NCI-H510A treated with DMSO at 0.1 percent for 48 hours (cell line): ENCODE results near the gene TRIM56.
"Not testable (repeated sequence)": the region's sequence is repeated elsewhere in the genome, so short reads cannot be mapped to it uniquely, and the experiment has no call there.

Experiments used
- DNase-seq: peaks from one replicate; lab custom pipeline; 2025; lab: John Stamatoyannopoulos, UW

The TRIM56 gene

DNA sequence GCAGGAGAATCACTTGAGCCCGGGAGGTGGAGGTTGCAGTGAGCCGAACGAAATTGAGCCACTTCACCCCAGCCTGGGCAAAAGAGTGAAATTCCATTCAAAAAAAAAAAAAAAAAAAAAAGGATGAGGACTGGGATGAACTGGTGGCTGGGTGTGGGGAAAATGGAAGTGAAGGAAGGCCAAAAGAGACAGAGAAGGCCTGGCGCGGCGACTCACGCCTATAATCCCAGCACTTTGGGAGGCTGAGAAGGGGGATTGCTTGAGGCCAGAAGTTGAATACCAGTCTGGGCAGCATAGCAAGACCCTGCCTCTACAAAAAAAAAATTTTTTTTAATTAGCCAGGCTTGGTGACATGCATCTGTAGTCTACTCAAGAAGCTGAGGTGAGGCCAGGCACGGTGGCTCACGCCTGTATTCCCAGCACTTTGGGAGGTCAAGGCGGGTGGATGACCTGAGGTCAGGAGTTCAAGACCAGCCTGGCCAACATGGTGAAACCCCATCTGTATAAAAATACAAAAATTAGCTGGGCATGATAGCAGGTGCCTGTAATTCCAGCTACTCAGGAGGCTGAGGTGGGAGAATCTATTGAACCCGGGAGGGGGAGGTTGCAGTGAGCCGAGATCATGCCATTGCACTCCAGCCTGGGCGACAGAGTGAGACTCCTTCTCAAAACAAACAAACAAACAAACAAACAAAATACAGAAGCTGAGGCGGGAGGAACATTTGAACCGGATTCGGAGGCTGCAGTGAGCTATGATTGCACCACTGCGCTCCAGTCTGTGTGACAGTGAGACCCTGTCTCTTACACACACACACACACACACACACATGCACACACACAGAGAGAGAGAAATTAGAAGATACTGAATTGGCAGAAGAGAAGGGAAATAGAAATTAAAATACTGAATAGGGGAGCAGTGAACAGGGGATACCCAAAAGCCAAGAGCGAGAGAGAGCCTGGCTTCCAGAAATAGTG is 47.6 kb downstream of the TRIM56 start:
- DNase-seq, result not testable (repeated sequence)

DNA sequence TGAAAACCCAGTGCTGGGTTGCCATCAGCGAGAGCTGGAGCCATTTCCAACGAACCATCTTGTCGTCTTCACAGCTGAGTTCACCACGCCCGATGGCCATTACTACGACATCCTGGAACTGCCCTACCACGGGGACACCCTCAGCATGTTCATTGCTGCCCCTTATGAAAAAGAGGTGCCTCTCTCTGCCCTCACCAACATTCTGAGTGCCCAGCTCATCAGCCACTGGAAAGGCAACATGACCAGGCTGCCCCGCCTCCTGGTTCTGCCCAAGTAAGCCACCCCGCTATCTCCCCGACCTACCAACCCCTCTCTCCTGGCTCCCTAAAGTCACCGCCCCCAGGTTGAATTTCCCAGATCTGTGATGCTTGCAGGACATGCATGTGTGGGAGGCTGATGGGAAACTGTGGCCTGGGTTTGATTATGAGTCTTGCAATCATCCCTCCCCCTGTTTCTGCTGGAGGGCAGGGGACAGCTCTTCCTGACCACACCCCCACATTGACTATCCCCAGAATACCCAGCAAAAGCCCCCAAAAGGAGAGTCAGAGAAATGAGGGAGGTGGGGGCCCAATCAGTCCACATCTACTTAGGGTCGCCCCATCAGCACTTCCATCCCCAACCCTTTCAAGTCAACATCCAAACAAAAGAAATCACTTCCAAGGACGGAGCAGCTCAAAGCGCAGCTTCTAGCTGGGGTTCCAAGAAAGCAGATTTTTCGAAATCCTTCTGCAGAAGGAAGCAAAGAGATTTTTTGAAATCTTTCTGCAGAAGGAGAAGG is 48.5 kb downstream of the TRIM56 start:
- no peak for DNase-seq

DNA sequence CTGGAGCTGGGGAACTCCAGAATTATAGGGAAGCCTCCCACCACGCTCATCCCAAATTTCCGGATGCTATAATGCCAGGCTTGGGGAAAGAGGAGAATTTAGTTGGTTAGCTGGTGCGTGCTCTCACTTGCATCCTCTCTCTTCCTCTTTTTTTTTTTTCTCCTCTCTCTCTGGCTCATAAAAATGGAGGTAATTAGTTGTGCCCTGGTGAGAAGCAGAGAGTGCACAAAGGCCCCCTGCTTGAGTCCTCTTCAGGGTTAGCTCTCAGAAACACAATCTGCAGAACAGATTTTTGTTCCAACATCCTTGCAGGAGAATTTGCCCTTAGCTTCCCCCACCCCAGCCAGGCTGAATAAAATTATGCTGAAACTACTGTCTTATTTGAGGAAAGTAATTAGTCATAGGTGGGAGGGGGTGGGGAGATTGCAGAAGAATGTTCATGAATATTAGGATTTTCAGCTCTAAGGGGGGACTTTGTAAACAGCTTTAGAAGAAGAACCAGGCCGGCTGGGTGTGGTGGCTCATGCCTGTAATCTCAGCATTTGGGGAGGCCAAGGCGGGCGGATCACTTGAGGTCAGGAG is 49.2 kb downstream of the TRIM56 start:
- no peak for DNase-seq

DNA sequence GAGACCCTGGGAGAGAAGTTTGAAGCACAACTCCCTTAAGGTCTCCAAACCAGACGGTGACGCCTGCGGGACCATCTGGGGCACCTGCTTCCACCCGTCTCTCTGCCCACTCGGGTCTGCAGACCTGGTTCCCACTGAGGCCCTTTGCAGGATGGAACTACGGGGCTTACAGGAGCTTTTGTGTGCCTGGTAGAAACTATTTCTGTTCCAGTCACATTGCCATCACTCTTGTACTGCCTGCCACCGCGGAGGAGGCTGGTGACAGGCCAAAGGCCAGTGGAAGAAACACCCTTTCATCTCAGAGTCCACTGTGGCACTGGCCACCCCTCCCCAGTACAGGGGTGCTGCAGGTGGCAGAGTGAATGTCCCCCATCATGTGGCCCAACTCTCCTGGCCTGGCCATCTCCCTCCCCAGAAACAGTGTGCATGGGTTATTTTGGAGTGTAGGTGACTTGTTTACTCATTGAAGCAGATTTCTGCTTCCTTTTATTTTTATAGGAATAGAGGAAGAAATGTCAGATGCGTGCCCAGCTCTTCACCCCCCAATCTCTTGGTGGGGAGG is 52.5 kb downstream of the TRIM56 start:
- DNase-seq, result no peak

DNA sequence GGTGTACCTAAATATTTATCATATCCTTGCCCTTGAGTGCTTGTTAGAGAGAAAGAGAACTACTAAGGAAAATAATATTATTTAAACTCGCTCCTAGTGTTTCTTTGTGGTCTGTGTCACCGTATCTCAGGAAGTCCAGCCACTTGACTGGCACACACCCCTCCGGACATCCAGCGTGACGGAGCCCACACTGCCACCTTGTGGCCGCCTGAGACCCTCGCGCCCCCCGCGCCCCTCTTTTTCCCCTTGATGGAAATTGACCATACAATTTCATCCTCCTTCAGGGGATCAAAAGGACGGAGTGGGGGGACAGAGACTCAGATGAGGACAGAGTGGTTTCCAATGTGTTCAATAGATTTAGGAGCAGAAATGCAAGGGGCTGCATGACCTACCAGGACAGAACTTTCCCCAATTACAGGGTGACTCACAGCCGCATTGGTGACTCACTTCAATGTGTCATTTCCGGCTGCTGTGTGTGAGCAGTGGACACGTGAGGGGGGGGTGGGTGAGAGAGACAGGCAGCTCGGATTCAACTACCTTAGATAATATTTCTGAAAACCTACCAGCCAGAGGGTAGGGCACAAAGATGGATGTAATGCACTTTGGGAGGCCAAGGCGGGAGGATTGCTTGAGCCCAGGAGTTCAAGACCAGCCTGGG is 53.1 kb downstream of the TRIM56 start:
- no peak for DNase-seq

DNA sequence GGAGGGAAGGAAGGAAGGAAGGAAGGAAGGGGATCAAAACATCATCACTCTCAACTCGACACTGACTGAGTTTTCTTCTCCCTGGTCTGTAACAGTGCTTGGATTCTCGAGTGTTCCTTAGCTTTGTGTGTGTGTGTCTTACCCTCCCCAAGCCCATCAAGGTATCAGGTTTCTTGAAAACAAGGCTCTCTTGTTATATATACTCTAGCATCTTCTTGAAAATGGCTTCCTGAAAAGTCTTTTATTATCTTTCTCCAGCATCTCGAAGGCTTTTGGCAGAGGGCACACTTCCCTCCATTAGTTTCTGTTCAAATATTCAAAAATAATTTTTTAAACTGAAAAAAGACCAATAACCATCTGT is 55.0 kb downstream of the TRIM56 start:
- DNase-seq, result no peak

DNA sequence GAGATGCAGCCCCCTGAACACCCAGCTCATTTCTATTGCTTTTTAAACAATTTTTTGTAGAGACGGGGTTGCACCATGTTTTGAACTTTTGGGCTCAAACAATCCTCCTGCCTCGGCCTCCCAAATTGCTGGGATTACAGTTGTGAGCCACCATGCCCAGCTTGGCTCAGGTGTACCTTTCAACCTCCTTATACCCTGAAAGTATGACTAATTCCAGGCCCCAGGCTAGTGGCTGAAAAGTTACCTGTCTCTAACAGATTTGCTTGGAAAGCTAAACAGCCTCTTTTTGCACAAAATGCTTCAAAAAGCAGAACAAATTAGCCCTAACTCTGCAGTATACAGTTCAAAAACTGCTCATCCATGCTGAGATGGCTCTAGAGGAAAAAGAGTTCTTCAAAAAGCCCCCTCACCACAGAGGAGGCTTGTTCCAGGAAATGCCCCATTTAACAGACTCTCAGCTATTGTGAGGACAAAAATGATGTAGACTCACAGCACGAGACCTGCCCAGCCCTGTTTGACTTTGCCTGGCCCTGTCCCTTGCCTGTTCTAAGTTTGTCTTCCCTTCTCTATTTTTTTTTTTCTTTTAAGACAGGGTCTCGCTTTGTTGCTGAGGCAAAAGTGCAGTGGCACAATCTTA is 55.6 kb downstream of the TRIM56 start:
- DNase-seq, result no peak
